K562 (cell line): ENCODE measurements around the gene ILF2. TPM values are rescaled to one million over a fixed set of nuclear protein-coding genes. Genes with fewer than 3 reads are reported as not detected.

Experiments used
- ATF1 ChIP-seq, 2 experiments: fragments of 450-650 bp in 1 of 2; IDR thresholded peaks; 2 replicates each; pipeline ENCODE4 v1.6.1; 2016; ENCODE audit warnings: missing compliant biosample characterization in 1 of 2, missing genetic modification characterization in 1 of 2
- BCL6 ChIP-seq: fragments of 250-450 bp; sonication (Bioruptor Pico); IDR thresholded peaks from 2 replicates; pipeline ENCODE4 v1.4.0; 2020
- C11orf30 ChIP-seq: fragments of 450-650 bp; IDR thresholded peaks from 2 replicates; pipeline ENCODE4 v1.6.1; 2016; ENCODE audit warnings: low read depth, mild to moderate bottlenecking
- ELF1 ChIP-seq: fragments of 200-800 bp; sonication (Bioruptor generic); IDR thresholded peaks from 2 replicates; pipeline ENCODE4 v1.6.1; 2016; ENCODE audit warnings: missing genetic modification characterization, missing compliant biosample characterization
- FOXJ2 ChIP-seq: fragments of 200-800 bp; sonication (Bioruptor generic); IDR thresholded peaks from 2 replicates; pipeline ENCODE4 v1.6.1; 2016; ENCODE audit warnings: missing genetic modification characterization, missing compliant biosample characterization
- HDAC2 ChIP-seq: fragments of 450-650 bp; IDR thresholded peaks from 2 replicates; pipeline ENCODE4 v1.6.1; 2016; ENCODE audit warnings: mild to moderate bottlenecking
- HIVEP1 ChIP-seq: fragments of 250-450 bp; sonication (Bioruptor Pico); IDR thresholded peaks from 2 replicates; pipeline ENCODE4 v1.4.0; 2020; ENCODE audit warnings: mild to moderate bottlenecking
- KLF16 ChIP-seq: IDR thresholded peaks from 2 replicates; pipeline ENCODE4 v1.6.1; 2016; ENCODE audit warnings: antibody characterized with exemption
- MEIS2 ChIP-seq: fragments of 450-650 bp; IDR thresholded peaks from 2 replicates; pipeline ENCODE4 v1.6.1; 2014; ENCODE audit warnings: mild to moderate bottlenecking; ENCODE audit not compliant: partially characterized antibody
- MTA3 ChIP-seq: fragments of 450-650 bp; formaldehyde crosslinking; IDR thresholded peaks from 2 replicates; pipeline ENCODE4 v1.6.1; 2017; ENCODE audit warnings: mild to moderate bottlenecking, borderline replicate concordance
- NFIC ChIP-seq: fragments of 450-650 bp; IDR thresholded peaks from 2 replicates; pipeline ENCODE4 v1.6.1; 2017; ENCODE audit warnings: mild to moderate bottlenecking, inconsistent platforms
- NRF1 ChIP-seq, 2 experiments: fragments of 450-650 bp; IDR thresholded peaks in 1 of 2; conservative IDR thresholded peaks in 1 of 2; 2 replicates each; pipeline ENCODE4 v1.6.1; 2014; ENCODE audit warnings: mild to moderate bottlenecking in 2 of 2
- POLR2AphosphoS5 ChIP-seq: IDR thresholded peaks from 2 replicates; pipeline ENCODE4 v1.6.1; 2011; ENCODE audit warnings: mild to moderate bottlenecking, low read depth, low read length, moderate library complexity; ENCODE audit not compliant: control insufficient read depth, insufficient read depth
- SMAD4 ChIP-seq: fragments of 250-450 bp; sonication (Bioruptor Pico); conservative IDR thresholded peaks from 2 replicates; pipeline ENCODE4 v1.8.0; 2021; ENCODE audit warnings: inconsistent platforms, mild to moderate bottlenecking, moderate library complexity
- THRAP3 ChIP-seq: fragments of 450-650 bp; IDR thresholded peaks from 2 replicates; pipeline ENCODE4 v1.6.1; 2016; ENCODE audit warnings: mild to moderate bottlenecking, inconsistent platforms, borderline replicate concordance
- ZNF445 ChIP-seq: fragments of 250-450 bp; sonication (Bioruptor Pico); IDR thresholded peaks from 2 replicates; pipeline ENCODE4 v1.4.0; 2020; ENCODE audit warnings: low read depth, mild to moderate bottlenecking, moderate library complexity
- polyA plus RNA-seq, 8 experiments: library from polyadenylated mRNA; depleted of rRNA in 4 of 8; stranded (reverse) in 5 of 8; unstranded in 3 of 8; fragments of >200 nt; fragmentation: Nextera tagmentation in 2 of 8; fragmentation: Illumina TruSeq in 1 of 8; extraction: Ambion mirVana in 2 of 8; extraction: Trizol in 1 of 8; gene quantifications; 2 replicates each; pipeline versions ENCODE4 v1.2.1 to v1.2.3, GENCODE V29; 2011 to 2014; ENCODE audit warnings: inconsistent platforms in 1 of 8, missing spikeins in 1 of 8
- total RNA-seq, 7 experiments: library from RNA; depleted of rRNA in 6 of 7; stranded (reverse); fragments of >200 nt in 6 of 7; fragmentation: Illumina TruSeq in 2 of 7; extraction: Trizol in 2 of 7; gene quantifications; 2 replicates each; pipeline versions ENCODE4 v1.2.1 to v1.2.3, GENCODE V29; 2011 to 2021; ENCODE audit warnings: low replicate concordance in 1 of 7
- TF ChIP-seq, protein P1 (sequence below): sonication (generic); formaldehyde crosslinking; IDR thresholded peaks from 2 replicates; pipeline ENCODE4 v1.8.0; 2022; ENCODE audit warnings: missing genetic modification reagents, mild to moderate bottlenecking, moderate library complexity, borderline replicate concordance
- TF ChIP-seq, protein P2 (sequence below): fragments of 450-650 bp; formaldehyde crosslinking; IDR thresholded peaks from 2 replicates; pipeline ENCODE4 v1.4.0; 2020; ENCODE audit warnings: mild to moderate bottlenecking, moderate library complexity
- TF ChIP-seq, protein P3 (sequence below): fragments of 450-650 bp; formaldehyde crosslinking; IDR thresholded peaks from 2 replicates; pipeline ENCODE4 v1.4.0; 2020; ENCODE audit warnings: mild to moderate bottlenecking
- TF ChIP-seq, protein P4 (sequence below), 2 experiments: fragments of 450-650 bp in 1 of 2; sonication (generic) in 1 of 2; formaldehyde crosslinking in 1 of 2; IDR thresholded peaks in 1 of 2; conservative IDR thresholded peaks in 1 of 2; 2 replicates each; pipeline versions ENCODE4 v1.6.1 to v1.8.1; 2016 to 2023; ENCODE audit warnings: mild to moderate bottlenecking in 2 of 2, moderate library complexity in 2 of 2, inconsistent platforms in 1 of 2, missing genetic modification reagents in 1 of 2
- TF ChIP-seq, protein P5 (sequence below): fragments of 450-650 bp; IDR thresholded peaks from 2 replicates; pipeline ENCODE4 v1.6.1; 2016

The ILF2 gene
- total and polyA plus RNA-seq, 9 of the 15 experiments (the other 6 are each of a cell fraction or from before 2014, with no cell fraction given): 282 to 726 (median 474) TPM

DNA sequence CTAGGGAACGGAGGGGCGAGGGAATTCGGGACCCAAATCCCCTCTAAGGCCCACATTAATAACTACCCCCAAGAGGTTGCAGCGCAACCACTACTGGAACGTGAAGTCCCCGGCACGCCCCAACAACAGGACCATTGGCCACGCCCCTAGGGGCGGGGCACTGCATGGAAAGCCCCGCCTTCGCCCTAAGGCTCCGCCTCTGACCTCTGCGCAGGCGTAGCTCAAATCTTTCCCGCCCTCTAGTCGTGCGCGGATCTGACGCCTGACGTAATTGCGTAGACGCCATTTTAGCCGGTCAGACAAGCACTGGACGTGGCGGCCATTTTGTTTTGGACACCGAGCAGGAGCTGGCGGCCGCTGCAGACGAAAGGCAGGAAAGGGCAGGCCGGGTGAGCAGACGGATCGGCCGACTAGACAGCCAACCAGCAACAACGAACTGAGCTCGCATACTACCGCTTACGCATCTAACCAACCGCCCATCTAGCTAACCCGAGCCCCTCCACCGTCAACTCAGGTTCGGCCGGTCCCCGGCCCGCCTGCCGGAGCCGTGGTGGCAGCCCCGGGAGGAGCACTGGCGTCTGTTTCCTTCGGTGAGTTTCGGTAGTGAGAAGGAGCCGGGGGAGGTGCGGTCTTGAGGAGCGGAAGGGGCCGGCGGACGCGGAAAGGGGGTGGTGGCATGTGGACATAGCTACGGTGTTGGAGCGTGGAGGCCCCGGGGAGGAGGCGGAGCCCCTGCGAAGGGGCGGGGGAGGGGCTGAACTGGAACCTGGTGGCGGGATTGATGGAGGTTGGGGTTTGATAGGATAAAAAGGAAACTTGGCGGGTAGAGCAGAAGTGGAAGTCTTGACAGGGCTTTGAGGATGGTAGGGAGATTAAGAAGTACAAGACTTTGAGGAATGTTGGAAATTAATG, 36.8 kb downstream of the ILF2 start, which contains the start of gene CHTOP (continued):
- TF ChIP-seq HDAC2 (peak; percentile 60; the same call in 1 of the 2 replicates), NRF1 (conservative IDR thresholded peaks at IDR 0.05 in 1 of 2, IDR thresholded peaks at IDR 0.05 in 1 of 2) (peak; percentile 99), BCL6 (CRISPR knock-in tag) (no peak), SMAD4 (CRISPR knock-in tag) (peak; percentile 55; the same call in 1 of the 2 replicates), FOXJ2 (tag) (peak; percentile 72), ELF1 (tag) (peak; percentile 49; the same call in 1 of the 2 replicates), THRAP3 (peak; percentile 54; the same call in 1 of the 2 replicates), ZNF445 (CRISPR knock-in tag) (no peak), MTA3 (peak; percentile 84), HIVEP1 (no peak), NFIC (peak; percentile 57; the same call in 1 of the 2 replicates), C11orf30 (no peak), MEIS2 (peak; percentile 91), KLF16 (no peak), POLR2AphosphoS5 (peak; percentile 87), ATF1 (CRISPR knock-in tag; IDR thresholded peaks at IDR 0.05) (0 out of 2 replicates have a peak, but pooled peaks have one; percentile 7), ATF1 (tag; IDR thresholded peaks at IDR 0.05) (peak; percentile 96)
- TF ChIP-seq, protein P1, sequence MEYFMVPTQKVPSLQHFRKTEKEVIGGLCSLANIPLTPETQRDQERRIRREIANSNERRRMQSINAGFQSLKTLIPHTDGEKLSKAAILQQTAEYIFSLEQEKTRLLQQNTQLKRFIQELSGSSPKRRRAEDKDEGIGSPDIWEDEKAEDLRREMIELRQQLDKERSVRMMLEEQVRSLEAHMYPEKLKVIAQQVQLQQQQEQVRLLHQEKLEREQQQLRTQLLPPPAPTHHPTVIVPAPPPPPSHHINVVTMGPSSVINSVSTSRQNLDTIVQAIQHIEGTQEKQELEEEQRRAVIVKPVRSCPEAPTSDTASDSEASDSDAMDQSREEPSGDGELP (CRISPR knock-in tag): peak; percentile 84
- TF ChIP-seq, protein P2, sequence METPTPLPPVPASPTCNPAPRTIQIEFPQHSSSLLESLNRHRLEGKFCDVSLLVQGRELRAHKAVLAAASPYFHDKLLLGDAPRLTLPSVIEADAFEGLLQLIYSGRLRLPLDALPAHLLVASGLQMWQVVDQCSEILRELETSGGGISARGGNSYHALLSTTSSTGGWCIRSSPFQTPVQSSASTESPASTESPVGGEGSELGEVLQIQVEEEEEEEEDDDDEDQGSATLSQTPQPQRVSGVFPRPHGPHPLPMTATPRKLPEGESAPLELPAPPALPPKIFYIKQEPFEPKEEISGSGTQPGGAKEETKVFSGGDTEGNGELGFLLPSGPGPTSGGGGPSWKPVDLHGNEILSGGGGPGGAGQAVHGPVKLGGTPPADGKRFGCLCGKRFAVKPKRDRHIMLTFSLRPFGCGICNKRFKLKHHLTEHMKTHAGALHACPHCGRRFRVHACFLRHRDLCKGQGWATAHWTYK (CRISPR knock-in tag): peak; percentile 85
- TF ChIP-seq, protein P3, sequence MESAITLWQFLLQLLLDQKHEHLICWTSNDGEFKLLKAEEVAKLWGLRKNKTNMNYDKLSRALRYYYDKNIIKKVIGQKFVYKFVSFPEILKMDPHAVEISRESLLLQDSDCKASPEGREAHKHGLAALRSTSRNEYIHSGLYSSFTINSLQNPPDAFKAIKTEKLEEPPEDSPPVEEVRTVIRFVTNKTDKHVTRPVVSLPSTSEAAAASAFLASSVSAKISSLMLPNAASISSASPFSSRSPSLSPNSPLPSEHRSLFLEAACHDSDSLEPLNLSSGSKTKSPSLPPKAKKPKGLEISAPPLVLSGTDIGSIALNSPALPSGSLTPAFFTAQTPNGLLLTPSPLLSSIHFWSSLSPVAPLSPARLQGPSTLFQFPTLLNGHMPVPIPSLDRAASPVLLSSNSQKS: 0 out of 2 replicates have a peak, but pooled peaks have one; percentile 5
- TF ChIP-seq, protein P4, sequence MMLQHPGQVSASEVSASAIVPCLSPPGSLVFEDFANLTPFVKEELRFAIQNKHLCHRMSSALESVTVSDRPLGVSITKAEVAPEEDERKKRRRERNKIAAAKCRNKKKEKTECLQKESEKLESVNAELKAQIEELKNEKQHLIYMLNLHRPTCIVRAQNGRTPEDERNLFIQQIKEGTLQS (IDR thresholded peaks at IDR 0.05): peak; percentile 54; the same call in 1 of the 2 replicates
- TF ChIP-seq, protein P4 (CRISPR knock-in tag; conservative IDR thresholded peaks at IDR 0.05): peak; percentile 85
- TF ChIP-seq, protein P5, sequence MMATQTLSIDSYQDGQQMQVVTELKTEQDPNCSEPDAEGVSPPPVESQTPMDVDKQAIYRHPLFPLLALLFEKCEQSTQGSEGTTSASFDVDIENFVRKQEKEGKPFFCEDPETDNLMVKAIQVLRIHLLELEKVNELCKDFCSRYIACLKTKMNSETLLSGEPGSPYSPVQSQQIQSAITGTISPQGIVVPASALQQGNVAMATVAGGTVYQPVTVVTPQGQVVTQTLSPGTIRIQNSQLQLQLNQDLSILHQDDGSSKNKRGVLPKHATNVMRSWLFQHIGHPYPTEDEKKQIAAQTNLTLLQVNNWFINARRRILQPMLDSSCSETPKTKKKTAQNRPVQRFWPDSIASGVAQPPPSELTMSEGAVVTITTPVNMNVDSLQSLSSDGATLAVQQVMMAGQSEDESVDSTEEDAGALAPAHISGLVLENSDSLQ: peak; percentile 83
